ENCODE data around the gene REEP3.

REEP3 gene

GRCh38 chr10:63670291-63670898, 149.2 kb downstream of the REEP3 start:
- peak; percentile 13 for DNase-seq

- DNase-seq, result no peak
Measured at GRCh38 chr10:63671317-63671937, 150.2 kb downstream of the REEP3 start.

- DNase-seq, result no peak
Measured at GRCh38 chr10:63672491-63672890, 151.3 kb downstream of the REEP3 start.

GRCh38 chr10:63673246-63673645, 152.0 kb downstream of the REEP3 start:
- DNase-seq, result no peak

- DNase-seq, result no peak
Measured at GRCh38 chr10:63673846-63674245, 152.6 kb downstream of the REEP3 start.

All from NCI-H524 treated with DMSO at 0.1 percent for 48 hours (cell line).